GM18909 (cell line): Measurements from ENCODE around the gene SULT1A1.
"Not testable (repeated sequence)": the region's sequence is repeated elsewhere in the genome, so short reads cannot be mapped to it uniquely, and the experiment has no call there.

Experiments used
- ATAC-seq: cut with Tn5 transposase; IDR thresholded peaks from one replicate; pipeline ENCODE4 v1.9.1; 2021; ENCODE audit warnings: mild to moderate bottlenecking; ENCODE audit not compliant: unreplicated experiment, poor library complexity

Gene SULT1A1

GRCh38 chr16:28592511-28592910 is 17.3 kb downstream of the SULT1A1 start:
- ATAC-seq, result no peak

GRCh38 chr16:28591355-28591754 is 18.5 kb downstream of the SULT1A1 start:
- no peak for ATAC-seq

- ATAC-seq, result no peak
Measured at GRCh38 chr16:28590384-28591340, 19.2 kb downstream of the SULT1A1 start.

GRCh38 chr16:28589930-28590329 is 19.9 kb downstream of the SULT1A1 start:
- ATAC-seq, result no peak

DNA sequence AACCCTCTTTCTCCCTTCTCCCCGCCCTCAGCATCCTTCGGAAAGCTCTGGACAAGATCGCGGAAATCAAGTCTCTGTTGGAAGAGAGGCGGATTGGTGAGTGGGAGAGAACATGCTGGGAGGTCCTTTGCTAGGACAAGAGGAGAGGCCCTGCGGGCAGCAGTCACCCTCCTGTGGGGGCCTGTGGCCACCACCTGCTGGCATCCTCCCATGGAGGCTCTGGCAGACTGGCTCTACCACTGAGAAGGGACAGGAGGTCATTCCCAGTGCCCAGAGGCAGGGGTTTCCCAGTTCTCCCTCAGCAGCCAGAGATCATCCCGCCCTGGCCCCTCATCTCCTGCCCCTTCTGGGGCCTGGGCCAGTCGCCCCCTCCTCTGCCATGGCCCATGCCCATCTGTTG is 20.8 kb downstream of the SULT1A1 start:
- no peak for ATAC-seq

DNA sequence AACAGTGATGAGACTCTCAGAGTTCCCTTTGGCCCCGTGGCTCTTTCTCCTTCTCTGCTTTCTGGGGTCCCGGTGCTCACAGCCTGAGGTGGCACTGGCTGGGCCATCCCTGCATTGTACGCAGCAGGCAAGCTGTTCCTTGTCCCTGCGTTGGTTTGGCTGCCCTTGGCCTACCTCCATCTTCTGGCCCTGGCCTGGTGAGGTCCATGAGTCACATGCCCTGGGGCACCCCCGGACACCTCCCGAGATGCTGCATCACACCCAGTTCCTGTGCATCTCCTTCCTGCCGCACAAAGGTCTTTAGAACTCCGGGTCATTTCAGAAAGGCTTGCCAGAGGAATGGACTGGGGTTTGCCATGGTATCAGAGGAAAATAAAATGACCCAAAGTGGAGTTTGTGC is 22.5 kb downstream of the SULT1A1 start:
- ATAC-seq, result no peak

DNA sequence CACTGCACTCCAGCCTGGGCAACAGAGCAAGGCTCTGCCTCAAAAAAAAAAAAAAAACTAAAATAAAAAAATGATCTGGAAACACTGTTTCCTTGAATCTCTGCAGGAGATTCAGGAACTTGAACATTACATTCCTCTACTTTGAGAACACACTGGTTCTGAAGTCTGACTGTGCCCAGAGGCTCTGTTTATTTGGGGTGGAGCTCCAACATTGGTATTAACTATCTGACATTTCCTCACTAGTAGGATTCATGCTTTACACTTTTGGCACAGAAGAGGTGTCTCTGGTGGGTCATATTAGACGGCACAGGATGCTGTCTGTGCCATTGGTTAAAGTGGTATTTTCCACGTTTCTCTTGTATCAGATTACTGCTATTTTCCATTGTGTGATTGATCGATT is 23.4 kb downstream of the SULT1A1 start:
- ATAC-seq, result no peak

DNA sequence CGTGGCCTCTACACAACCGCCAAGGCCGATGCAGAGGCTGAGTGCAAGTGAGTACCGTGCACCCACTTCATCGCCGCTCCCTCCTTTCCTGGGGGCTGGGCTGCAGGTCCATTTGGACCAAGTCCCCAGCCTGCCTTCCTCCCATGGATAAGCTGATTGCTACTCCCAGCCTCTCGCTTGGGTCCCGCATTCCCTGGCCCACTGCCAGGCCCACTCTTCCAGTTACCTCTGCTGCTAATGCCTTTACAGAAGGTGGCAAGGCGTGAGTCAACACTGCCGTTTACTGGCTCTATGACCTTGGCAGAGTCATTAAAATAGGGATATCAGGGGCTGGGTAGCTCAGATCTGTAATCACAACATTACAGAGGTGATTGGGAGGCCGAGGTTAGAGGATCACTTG is 24.2 kb downstream of the SULT1A1 start:
- ATAC-seq, result no peak

GRCh38 chr16:28580726-28581315 is 29.0 kb downstream of the SULT1A1 start:
- no peak for ATAC-seq

DNA sequence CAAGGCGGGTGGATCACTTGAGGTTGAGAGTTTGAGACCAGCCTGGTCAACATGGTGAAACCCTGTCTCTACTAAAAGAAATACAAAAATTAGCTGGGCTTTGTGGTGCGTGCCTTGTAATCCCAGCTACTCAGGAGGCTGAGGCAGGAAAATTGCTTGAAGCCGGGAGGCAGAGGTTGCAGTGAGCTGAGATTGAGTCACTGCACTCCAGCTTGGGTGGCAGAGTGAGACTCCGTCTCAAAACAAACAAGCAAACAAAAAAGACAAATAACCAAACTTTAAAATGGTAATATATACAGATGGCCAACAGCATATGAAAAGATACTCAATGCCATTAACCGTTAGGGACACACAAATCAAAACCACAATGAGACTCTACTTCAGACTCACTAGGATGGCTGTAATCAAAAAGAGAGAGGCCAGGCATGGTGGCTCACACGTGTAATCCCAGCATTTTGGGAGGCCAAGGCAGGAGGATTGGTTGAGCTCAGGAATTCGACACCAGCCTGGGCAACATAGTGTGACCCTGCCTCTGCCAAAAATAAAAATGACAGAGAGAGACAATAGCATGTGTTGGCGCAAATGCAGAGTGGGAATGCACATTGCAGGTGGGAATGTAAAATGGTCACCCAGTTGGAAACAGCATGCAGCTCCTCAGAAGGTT is 34.3 kb downstream of the SULT1A1 start:
- ATAC-seq, result no peak

- ATAC-seq, result no peak
Measured at GRCh38 chr16:28574925-28575324, 34.9 kb downstream of the SULT1A1 start.

DNA sequence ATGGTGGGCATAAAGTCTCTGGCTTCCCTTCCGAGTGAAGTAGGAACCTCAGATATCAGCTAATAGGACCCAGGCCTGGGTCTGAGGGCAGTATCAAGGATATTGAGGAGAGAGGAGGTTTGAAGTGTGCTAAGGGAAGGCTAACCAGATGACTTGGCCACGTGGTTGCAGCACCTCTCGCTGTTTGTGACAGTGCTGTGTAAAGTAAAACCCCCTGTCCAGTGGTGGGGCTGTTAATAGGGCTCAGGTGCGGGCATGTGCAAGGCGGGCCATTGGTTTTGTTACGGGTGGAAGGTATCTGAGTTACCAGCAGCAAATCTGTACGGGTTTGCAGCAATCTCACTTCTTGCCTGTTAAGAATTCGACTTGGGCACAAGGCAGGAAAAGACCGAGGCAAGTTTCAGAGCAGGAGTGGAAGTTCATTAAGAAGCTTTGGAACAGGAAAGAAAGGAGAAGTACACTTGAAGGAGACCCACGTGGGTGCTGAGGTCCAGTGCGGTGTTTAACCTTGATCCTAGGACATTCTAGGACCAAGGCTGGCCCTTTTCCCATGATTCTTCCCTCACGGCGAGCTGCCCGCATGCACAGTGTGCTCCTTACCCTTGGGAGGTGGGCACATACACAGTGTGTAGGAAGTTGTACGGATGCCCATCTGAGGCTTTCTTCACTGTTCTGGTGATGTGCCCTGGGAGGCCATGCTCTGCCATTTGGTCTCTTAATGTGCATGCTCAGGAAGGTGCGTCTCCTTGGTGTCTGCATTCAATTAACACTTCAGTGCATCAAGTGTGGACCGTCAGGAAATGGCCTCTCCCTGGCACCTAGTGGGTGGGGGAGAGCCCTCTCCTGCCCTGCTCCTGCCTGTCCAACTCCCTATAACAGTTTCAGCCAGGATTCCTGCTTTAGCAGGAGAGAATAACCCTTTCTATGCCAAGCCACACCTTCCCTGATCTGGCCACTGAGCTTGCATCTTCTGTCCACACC is 35.8 kb downstream of the SULT1A1 start:
- no peak for ATAC-seq

DNA sequence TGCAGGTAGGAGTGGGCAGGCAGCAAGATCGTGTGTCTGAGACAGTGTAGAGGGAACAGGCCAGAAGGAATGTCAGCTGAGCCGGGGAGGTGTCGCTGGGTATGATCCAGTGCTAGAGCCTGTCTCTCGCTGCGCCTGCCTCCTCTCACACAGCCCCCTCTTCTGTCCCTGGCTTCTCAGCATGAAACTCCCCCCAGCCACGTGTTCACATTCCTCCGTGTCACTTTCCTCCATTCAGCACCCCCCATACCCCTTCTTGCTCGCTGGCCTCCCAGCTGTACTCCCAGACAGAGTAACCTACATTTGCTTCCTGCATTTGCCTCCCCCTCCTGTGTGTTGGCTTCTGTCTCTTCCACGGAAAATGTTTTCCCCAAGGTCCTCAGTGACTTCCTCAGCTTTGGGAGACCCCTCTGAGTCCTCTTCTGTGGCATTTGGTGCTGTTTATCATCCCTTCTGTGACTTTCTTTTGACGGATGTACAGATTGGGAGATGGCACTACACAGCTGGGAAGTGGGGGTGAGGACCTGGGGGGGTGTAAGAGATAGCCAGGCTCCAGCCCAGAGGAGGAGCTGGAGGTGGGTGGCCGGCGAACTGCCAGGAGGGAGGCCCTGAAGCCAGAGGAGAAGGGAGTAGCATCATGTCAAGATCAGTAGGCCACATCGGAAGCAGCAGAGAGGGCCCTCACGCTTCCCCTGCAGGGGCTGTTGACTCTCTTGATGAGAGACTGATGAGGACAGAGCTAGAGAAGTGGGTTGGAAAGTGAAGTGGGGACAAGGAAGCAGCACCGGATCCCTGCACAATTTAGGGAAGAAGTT is 36.9 kb downstream of the SULT1A1 start:
- ATAC-seq, result no peak

- no peak for ATAC-seq
Measured at GRCh38 chr16:28569968-28570752, 39.7 kb downstream of the SULT1A1 start.

DNA sequence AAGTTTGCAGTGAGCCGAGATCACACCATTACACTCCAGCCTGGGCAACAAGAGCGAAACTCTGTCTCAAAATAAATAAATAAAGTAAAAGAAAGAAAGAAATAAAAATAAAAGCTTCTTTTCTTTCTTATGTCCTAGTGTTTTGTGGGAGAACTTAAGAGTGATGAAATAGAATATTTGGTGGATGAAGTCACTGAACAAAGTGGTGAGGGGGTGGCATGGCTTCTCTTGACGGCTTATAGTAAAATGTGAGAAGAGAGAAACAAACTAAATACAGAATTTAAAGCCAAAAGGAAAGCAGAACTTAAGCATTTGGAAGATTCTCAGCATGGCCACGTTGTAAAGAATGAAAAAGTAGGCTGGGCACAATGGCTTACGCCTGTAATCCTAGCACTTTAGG is 40.8 kb downstream of the SULT1A1 start:
- no peak for ATAC-seq

DNA sequence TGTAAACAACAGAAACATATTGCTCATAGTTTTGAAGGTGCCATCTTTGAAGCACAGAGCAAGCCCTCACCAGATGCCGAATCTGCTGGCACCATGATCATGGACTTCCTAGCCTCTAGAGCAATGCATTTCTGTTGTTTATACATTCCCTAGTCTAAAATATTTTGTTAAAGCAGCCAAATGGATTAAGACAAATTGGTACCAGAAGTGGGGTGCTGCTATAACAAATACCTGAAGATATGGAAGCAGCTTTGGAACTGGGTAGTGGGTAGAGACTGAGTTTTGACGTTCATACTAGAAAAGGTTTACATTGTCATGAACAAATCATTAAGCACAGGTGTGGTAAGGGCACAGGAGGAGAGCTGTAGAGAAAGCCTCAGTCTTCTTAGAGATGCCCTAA is 42.6 kb downstream of the SULT1A1 start:
- ATAC-seq, result no peak

- ATAC-seq, result not testable (repeated sequence)
Measured at GRCh38 chr16:28566233-28566925, 43.5 kb downstream of the SULT1A1 start.

DNA sequence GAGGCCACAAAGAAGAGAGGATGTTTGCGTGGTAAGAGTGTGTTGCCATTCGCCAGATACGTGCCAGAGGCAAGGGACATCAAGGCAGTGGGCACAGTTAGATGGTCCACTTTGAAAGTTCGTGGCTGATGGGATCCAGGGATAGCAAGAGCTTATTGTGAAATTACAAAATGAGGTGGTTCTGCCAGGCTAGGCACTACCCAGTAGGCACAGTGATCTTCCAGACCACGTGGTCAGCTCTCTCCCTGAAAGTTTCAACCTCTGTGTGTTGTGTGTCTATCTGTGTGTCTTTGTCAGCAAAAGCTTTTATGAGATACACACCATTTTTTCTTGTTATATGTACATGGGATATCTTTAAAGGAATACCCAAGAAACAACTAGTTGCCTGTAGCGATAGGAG is 46.6 kb downstream of the SULT1A1 start:
- ATAC-seq, result no peak
